IMR-90 (cell line): Measurements from ENCODE around the gene VPS26B. TPM values are rescaled to one million over a fixed set of nuclear protein-coding genes. Genes with fewer than 3 reads are reported as not detected.

Experiments
- ATAC-seq: fragments of 200-7000 bp; cut with Tn5 transposase; 2 replicates; pipeline ENCODE4 v1.9.1; 2020; ENCODE audit warnings: low read depth, mild to moderate bottlenecking, moderate library complexity
- BruUV-seq: library from RNA; stranded (reverse); fragments of 400-500 nt; replicated peaks from 2 replicates; lab custom pipeline; 2021; lab: Mats Ljungman, UMichigan
- CTCF ChIA-PET: fragments of 300-600 bp; formaldehyde crosslinking; extraction: SDS; loops from one replicate; lab custom pipeline; 2021; ENCODE audit warnings: antibody characterized with exemption; lab: Yijun Ruan, JAX
- POLR2A ChIA-PET: fragments of 300-600 bp; sonication (Branson Sonifier 250); formaldehyde crosslinking; loops from one replicate; lab custom pipeline; 2022; ENCODE audit warnings: antibody characterized with exemption; ENCODE audit not compliant: unreplicated experiment; lab: Charles Lee
- DNase-seq: peaks from one replicate; pipeline ENCODE4 v3.0.0; 2013
- H2AFZ ChIP-seq: replicated peaks from 2 replicates; pipeline ENCODE3; 2013; ENCODE audit warnings: low read length, mild to moderate bottlenecking; ENCODE audit not compliant: poor library complexity
- H2AK5ac ChIP-seq: 2 replicates; pipeline ENCODE4 v1.6.1; 2013; ENCODE audit warnings: low read depth, low read length, inconsistent platforms
- H2AK9ac ChIP-seq: replicated peaks from 2 replicates; pipeline ENCODE3; 2013; ENCODE audit warnings: mild to moderate bottlenecking, low read depth, low read length, moderate library complexity; ENCODE audit not compliant: poor library complexity
- H2BK120ac ChIP-seq: 2 replicates; pipeline ENCODE4 v1.6.1; 2013; ENCODE audit warnings: low read depth, low read length, inconsistent platforms
- H2BK15ac ChIP-seq: 3 replicates; pipeline ENCODE4 v1.6.1; 2013; ENCODE audit warnings: low read depth, low read length, inconsistent platforms
- H2BK20ac ChIP-seq: 2 replicates; pipeline ENCODE4 v1.6.1; 2013; ENCODE audit warnings: low read depth, mild to moderate bottlenecking, inconsistent platforms, low read length, moderate library complexity
- H2BK5ac ChIP-seq: 2 replicates; pipeline ENCODE4 v1.6.1; 2013; ENCODE audit warnings: mild to moderate bottlenecking, low read depth, low read length, inconsistent platforms; ENCODE audit not compliant: poor library complexity, severe bottlenecking
- H3K14ac ChIP-seq: replicated peaks from 2 replicates; pipeline ENCODE4 v1.6.1; 2013; ENCODE audit warnings: low read depth, low read length, inconsistent platforms
- H3K18ac ChIP-seq: 2 replicates; pipeline ENCODE4 v1.6.1; 2013; ENCODE audit warnings: low read depth, low read length, control low read depth
- H3K23ac ChIP-seq: 2 replicates; pipeline ENCODE4 v1.6.1; 2013; ENCODE audit warnings: low read depth, low read length, inconsistent platforms
- H3K27ac ChIP-seq: 2 replicates; pipeline ENCODE4 v1.5.1; 2013; ENCODE audit warnings: mild to moderate bottlenecking, control low read depth, low read length; ENCODE audit not compliant: insufficient read depth
- H3K27me3 ChIP-seq: 2 replicates; pipeline ENCODE4 v1.6.1; 2013; ENCODE audit warnings: low read length; ENCODE audit not compliant: control insufficient read depth, insufficient read depth
- H3K36me3 ChIP-seq: 2 replicates; pipeline ENCODE4 v1.6.1; 2013; ENCODE audit warnings: low read length, mixed read lengths; ENCODE audit not compliant: control insufficient read depth, insufficient read depth
- H3K4ac ChIP-seq: 2 replicates; pipeline ENCODE4 v1.6.1; 2013; ENCODE audit warnings: low read depth, low read length, inconsistent platforms
- H3K4me1 ChIP-seq: 2 replicates; pipeline ENCODE4 v1.6.1; 2013; ENCODE audit warnings: low read length, mixed read lengths; ENCODE audit not compliant: control insufficient read depth, insufficient read depth
- H3K4me2 ChIP-seq: 2 replicates; pipeline ENCODE4 v1.6.1; 2013; ENCODE audit warnings: low read depth, mild to moderate bottlenecking, control low read depth, low read length, moderate library complexity
- H3K4me3 ChIP-seq: 2 replicates; pipeline ENCODE4 v1.5.1; 2013; ENCODE audit warnings: low read depth, mild to moderate bottlenecking, control low read depth, low read length, moderate library complexity; ENCODE audit not compliant: insufficient read depth
- H3K56ac ChIP-seq: 2 replicates; pipeline ENCODE4 v1.6.1; 2013; ENCODE audit warnings: low read length, inconsistent platforms; ENCODE audit not compliant: insufficient read depth; ENCODE audit errors: extremely low read depth
- H3K79me1 ChIP-seq, 2 experiments: 2 replicates each; pipeline ENCODE4 v1.6.1; 2013; ENCODE audit warnings: low read length in 2 of 2, inconsistent platforms in 1 of 2, low read depth in 1 of 2
- H3K9ac ChIP-seq: 2 replicates; pipeline ENCODE4 v1.6.1; 2013; ENCODE audit warnings: low read depth, low read length, control low read depth
- H3K9me1 ChIP-seq: 2 replicates; pipeline ENCODE4 v1.6.1; 2013; ENCODE audit warnings: low read length, inconsistent platforms; ENCODE audit not compliant: insufficient read depth
- H3K9me3 ChIP-seq: 2 replicates; pipeline ENCODE4 v1.6.1; 2013; ENCODE audit warnings: low read length; ENCODE audit not compliant: control insufficient read depth, insufficient read depth
- H4K20me1 ChIP-seq: 2 replicates; pipeline ENCODE4 v1.6.1; 2013; ENCODE audit warnings: low read length, inconsistent platforms; ENCODE audit not compliant: insufficient read depth
- H4K5ac ChIP-seq: 2 replicates; pipeline ENCODE4 v1.6.1; 2013; ENCODE audit warnings: mild to moderate bottlenecking, low read depth, low read length, control low read depth
- H4K8ac ChIP-seq, 2 experiments: 2 replicates each; pipeline ENCODE4 v1.6.1; 2013; ENCODE audit warnings: low read depth in 2 of 2, low read length in 2 of 2, control low read depth in 1 of 2, inconsistent platforms in 1 of 2
- H4K91ac ChIP-seq: 2 replicates; pipeline ENCODE4 v1.6.1; 2013; ENCODE audit warnings: low read depth, low read length, inconsistent platforms; ENCODE audit not compliant: insufficient read depth
- CEBPB ChIP-seq: IDR thresholded peaks from 2 replicates; pipeline ENCODE4 v1.6.1; 2012; ENCODE audit warnings: low read depth, low read length, improper control_type of control experiment
- ELK1 ChIP-seq: fragments of 150-350 bp; IDR thresholded peaks from 2 replicates; pipeline ENCODE4 v1.6.1; 2016; ENCODE audit warnings: low read depth, mild to moderate bottlenecking, low read length, moderate library complexity, borderline replicate concordance
- MAFK ChIP-seq: IDR thresholded peaks from 2 replicates; pipeline ENCODE4 v1.6.1; 2012; ENCODE audit warnings: low read depth, low read length, improper control_type of control experiment
- NFE2L2 ChIP-seq: fragments of 150-350 bp; IDR thresholded peaks from 2 replicates; pipeline ENCODE4 v1.6.1; 2016; ENCODE audit warnings: low read depth, mild to moderate bottlenecking, low read length
- POLR2A ChIP-seq: IDR thresholded peaks from 2 replicates; pipeline ENCODE4 v1.6.1; 2012; ENCODE audit warnings: mild to moderate bottlenecking, low read depth, low read length
- RFX5 ChIP-seq: IDR thresholded peaks from 2 replicates; pipeline ENCODE4 v1.8.0; 2012; ENCODE audit warnings: low read depth, mild to moderate bottlenecking, low read length, moderate library complexity
- whole genome bisulfite sequencing, 2 experiments: methylation state at CpG; one replicate each; pipeline versions ENCODE4 v1.1.5 to v1.1.7; 2013; ENCODE audit warnings: missing lambda C conversion rate in 2 of 2; ENCODE audit not compliant: insufficient read length in 1 of 2; ENCODE audit errors: extremely low coverage in 2 of 2; 5-methylcytosine and 5-hydroxymethylcytosine counted together
- dilution Hi-C: fragments of 300-500 bp; cut with HindIII; formaldehyde crosslinking; loops from one replicate; pipeline ENCODE4 v1.14.3; 2018; ENCODE audit warnings: low sequenced_read_pairs; ENCODE audit not compliant: unreplicated experiment
- in situ Hi-C: fragments of 300-500 bp; cut with MboI; formaldehyde crosslinking; loops from 3 replicates; pipeline ENCODE4 v1.14.3; 2019; ENCODE audit warnings: low sequenced_read_pairs, inconsistent platforms, mixed read lengths
- intact Hi-C: fragments of 100-400 bp; cut with micrococcal nuclease; formaldehyde crosslinking; loops from 2 replicates; pipeline ENCODE4 v1.10.0; 2022
- polyA plus RNA-seq, 3 experiments: library from polyadenylated mRNA; depleted of rRNA; stranded (reverse); fragments of >200 nt; gene quantifications; 2 replicates each; pipeline ENCODE4 v1.2.3, GENCODE V29; 2012; ENCODE audit warnings: low replicate concordance in 1 of 3
- total RNA-seq: library from RNA; depleted of rRNA; stranded (reverse); fragments of >200 nt; gene quantifications from 2 replicates; pipeline ENCODE4 v1.2.3, GENCODE V29; 2012

Gene VPS26B
- total and polyA plus RNA-seq, 2 of the 4 experiments (the other 2 are of a cell fraction): 41.6 to 51.1 TPM

GRCh38 chr11:134252346-134253187, 28.1 kb downstream of the VPS26B start:
- peak overlapping the region; percentile 70; the same call in 1 of the 2 replicates for H3K56ac ChIP-seq
- peak overlapping the region; percentile 54 for H3K4me2 ChIP-seq
- in situ Hi-C loops: loop anchor here (10.0 kb wide), 1 partner anchor 208 kb away; no protein-coding TSS in a partner anchor
- POLR2A ChIA-PET: no interaction called here
- H3K27ac ChIP-seq: peak overlapping the region; percentile 41
- H3K79me1 ChIP-seq: peaks cover 11 to 28% of the 10 kb centered on the region in 2 experiments
- no TSS peak for BruUV-seq
- ATAC-seq (peak; percentile 44), DNase-seq (peak; percentile 57)
- dilution Hi-C loops: no loop called here
- peak overlapping the region; percentile 61 for H3K4me3 ChIP-seq
- peak overlapping the region; percentile 54 to 76; a peak in 3 of 4 replicates for H4K8ac ChIP-seq
- peak overlapping the region; percentile 23; the same call in 1 of the 2 replicates for H3K18ac ChIP-seq
- no peak overlapping the region for H2BK20ac ChIP-seq
- peak overlapping the region; percentile 2; the same call in 1 of the 2 replicates for H4K91ac ChIP-seq
- H3K9me3 ChIP-seq: no peaks in the 10 kb centered on the region
- no peaks in the 10 kb centered on the region; the same call in 1 of the 2 replicates for H3K9me1 ChIP-seq
- intact Hi-C loops: loop anchor here (1.0 to 10.0 kb wide), 3 partner anchors 28 to 208 kb away; partner anchors contain the start of gene VPS26B
- peak overlapping the region; percentile 66 for H3K9ac ChIP-seq
- WGBS, 2 experiments: 4% methylated on average over 13 of the region's 27 CpGs; no CpG with 5 or more reads in 1 of the 2 experiments
- peak overlapping the region; percentile 44 for H3K4ac ChIP-seq
- H2AK5ac ChIP-seq: no peak overlapping the region
- peak overlapping the region; percentile 86 for H3K23ac ChIP-seq
- H3K14ac ChIP-seq: peak overlapping the region; percentile 57
- peak overlapping the region; percentile 63 for H2BK5ac ChIP-seq
- H3K27me3 ChIP-seq: no peaks in the 10 kb centered on the region
- peak overlapping the region; percentile 96 for H2AFZ ChIP-seq
- no peak overlapping the region for H2BK120ac ChIP-seq
- CTCF ChIA-PET: interaction anchor here (0.6 to 1.2 kb wide), 2 partner anchors 9 to 48 kb away, joined by 4 to 7 read pairs; no protein-coding TSS in a partner anchor
- no peaks in the 10 kb centered on the region; the same call in 1 of the 2 replicates for H3K4me1 ChIP-seq
- peak overlapping the region; percentile 44 for H4K5ac ChIP-seq
- H2BK15ac ChIP-seq: no peak overlapping the region
- H4K20me1 ChIP-seq: no peaks in the 10 kb centered on the region
- H3K36me3 ChIP-seq: peaks cover 20% of the 10 kb centered on the region
- H2AK9ac ChIP-seq: peak overlapping the region; percentile 20
- TF ChIP-seq ELK1: no peak
- no peak for TF ChIP-seq NFE2L2
- no peak for TF ChIP-seq POLR2A
- TF ChIP-seq CEBPB: peak; percentile 76
- no peak for TF ChIP-seq MAFK
- no peak for TF ChIP-seq RFX5
